HEK293 (cell line): ENCODE measurements around the gene FSHR.

Experiments
- CTCF ChIA-PET: fragments of 350-600 bp; formaldehyde crosslinking; extraction: SDS; loops from one replicate; lab custom pipeline; 2021; ENCODE audit warnings: antibody characterized with exemption; lab: Yijun Ruan, JAX
- POLR2A ChIA-PET: fragments of 300-600 bp; formaldehyde crosslinking; extraction: SDS; loops from one replicate; lab custom pipeline; 2020; ENCODE audit warnings: antibody characterized with exemption, inconsistent platforms; lab: Yijun Ruan, JAX
- H3K27ac ChIP-seq: fragments of 200-500 bp; sonication (Bioruptor generic); 2 replicates; pipeline ENCODE4 v1.5.1; 2014; ENCODE audit warnings: low read depth, low read length, control low read depth, inconsistent platforms; ENCODE audit errors: extremely low read depth
- H3K36me3 ChIP-seq, 2 experiments: fragments of 200-500 bp in 1 of 2; sonication (Bioruptor generic) in 1 of 2; 1 replicate in 1 of 2; 2 replicates in 1 of 2; pipeline ENCODE4 v1.5.1; 2014 to 2017; ENCODE audit warnings: inconsistent platforms in 2 of 2, low read length in 2 of 2; ENCODE audit not compliant: control insufficient read depth in 2 of 2, insufficient read depth in 1 of 2
- H3K4me1 ChIP-seq: fragments of 200-500 bp; sonication (Bioruptor generic); 2 replicates; pipeline ENCODE4 v1.5.1; 2014; ENCODE audit warnings: mild to moderate bottlenecking, low read length, inconsistent platforms; ENCODE audit not compliant: control insufficient read depth, insufficient read depth
- H3K4me3 ChIP-seq: 2 replicates; pipeline ENCODE4 v1.5.1; 2011; ENCODE audit warnings: low read depth, mild to moderate bottlenecking, control low read depth, low read length, moderate library complexity
- H3K9me3 ChIP-seq: fragments of 200-500 bp; sonication (Bioruptor generic); 2 replicates; pipeline ENCODE4 v1.5.1; 2014; ENCODE audit warnings: low read depth, low read length, inconsistent platforms; ENCODE audit not compliant: control insufficient read depth, insufficient read depth
- BCL11A ChIP-seq: fragments of 450-650 bp; formaldehyde crosslinking; IDR thresholded peaks from 2 replicates; pipeline ENCODE4 v1.5.1; 2016; ENCODE audit warnings: low read depth, missing biosample characterization, missing genetic modification characterization
- BCL11B ChIP-seq: fragments of 450-650 bp; formaldehyde crosslinking; IDR thresholded peaks from 2 replicates; pipeline ENCODE4 v1.5.1; 2016; ENCODE audit warnings: low read depth, missing biosample characterization, missing genetic modification characterization
- HOXA7 ChIP-seq: sonication (generic); formaldehyde crosslinking; IDR thresholded peaks from 2 replicates; pipeline ENCODE4 v1.8.1; 2022; ENCODE audit warnings: missing genetic modification reagents, borderline replicate concordance
- OVOL3 ChIP-seq: fragments of 450-650 bp; formaldehyde crosslinking; IDR thresholded peaks from 2 replicates; pipeline ENCODE4 v1.5.1; 2016; ENCODE audit warnings: missing biosample characterization, missing genetic modification characterization
- PATZ1 ChIP-seq: fragments of 450-650 bp; formaldehyde crosslinking; IDR thresholded peaks from 2 replicates; pipeline ENCODE4 v1.5.1; 2016; ENCODE audit warnings: missing biosample characterization, missing genetic modification characterization
- PRDM1 ChIP-seq: fragments of 450-650 bp; formaldehyde crosslinking; IDR thresholded peaks from 2 replicates; pipeline ENCODE4; 2016; ENCODE audit warnings: missing biosample characterization, missing genetic modification characterization
- SP7 ChIP-seq: fragments of 450-650 bp; formaldehyde crosslinking; IDR thresholded peaks from 2 replicates; pipeline ENCODE4 v1.5.1; 2016; ENCODE audit warnings: missing biosample characterization, missing genetic modification characterization
- WT1 ChIP-seq: fragments of 450-650 bp; formaldehyde crosslinking; IDR thresholded peaks from 2 replicates; pipeline ENCODE4 v1.5.1; 2016; ENCODE audit warnings: missing biosample characterization, missing genetic modification characterization
- ZBTB8A ChIP-seq: fragments of 450-650 bp; formaldehyde crosslinking; IDR thresholded peaks from 2 replicates; pipeline ENCODE4 v1.5.1; 2016; ENCODE audit warnings: missing biosample characterization, missing genetic modification characterization
- ZNF19 ChIP-seq: fragments of 450-650 bp; formaldehyde crosslinking; IDR thresholded peaks from 2 replicates; pipeline ENCODE4; 2016; ENCODE audit warnings: missing biosample characterization, missing genetic modification characterization, low read depth
- ZNF214 ChIP-seq: fragments of 450-650 bp; formaldehyde crosslinking; IDR thresholded peaks from 2 replicates; pipeline ENCODE4 v1.5.1; 2017; ENCODE audit warnings: missing biosample characterization, mild to moderate bottlenecking, missing genetic modification characterization, borderline replicate concordance
- ZNF449 ChIP-seq: fragments of 450-650 bp; formaldehyde crosslinking; IDR thresholded peaks from 2 replicates; pipeline ENCODE4 v1.5.1; 2017; ENCODE audit warnings: missing biosample characterization, mild to moderate bottlenecking, missing genetic modification characterization, moderate library complexity
- ZNF488 ChIP-seq: fragments of 450-650 bp; formaldehyde crosslinking; IDR thresholded peaks from 2 replicates; pipeline ENCODE4 v1.5.1; 2016; ENCODE audit warnings: missing biosample characterization, missing genetic modification characterization
- ZNF514 ChIP-seq: fragments of 450-650 bp; formaldehyde crosslinking; IDR thresholded peaks from 2 replicates; pipeline ENCODE4 v1.5.1; 2016; ENCODE audit warnings: missing biosample characterization, missing genetic modification characterization
- ZNF549 ChIP-seq: fragments of 450-650 bp; IDR thresholded peaks from 2 replicates; pipeline ENCODE4 v1.5.1; 2018; ENCODE audit warnings: missing biosample characterization, missing genetic modification characterization, mild to moderate bottlenecking, inconsistent platforms, moderate library complexity
- ZNF596 ChIP-seq: fragments of 450-650 bp; IDR thresholded peaks from 2 replicates; pipeline ENCODE4 v1.5.0; 2018; ENCODE audit warnings: missing biosample characterization, mild to moderate bottlenecking, missing genetic modification characterization, moderate library complexity
- ZNF639 ChIP-seq: fragments of 450-650 bp; formaldehyde crosslinking; IDR thresholded peaks from 2 replicates; pipeline ENCODE4 v1.5.1; 2016; ENCODE audit warnings: missing biosample characterization, missing genetic modification characterization
- ZNF776 ChIP-seq: fragments of 450-650 bp; formaldehyde crosslinking; IDR thresholded peaks from 2 replicates; pipeline ENCODE4 v1.5.0; 2017; ENCODE audit warnings: missing biosample characterization, missing genetic modification characterization, borderline replicate concordance
- ZNF785 ChIP-seq: fragments of 450-650 bp; formaldehyde crosslinking; IDR thresholded peaks from 2 replicates; pipeline ENCODE4 v1.5.1; 2016; ENCODE audit warnings: missing biosample characterization, missing genetic modification characterization
- ZSCAN16 ChIP-seq: fragments of 450-650 bp; formaldehyde crosslinking; IDR thresholded peaks from 2 replicates; pipeline ENCODE4 v1.5.1; 2016; ENCODE audit warnings: missing biosample characterization, missing genetic modification characterization

Gene FSHR

GRCh38 chr2:49002750-49003149 is 151.6 kb downstream of the FSHR start:
- POLR2A ChIA-PET, result no interaction called here
- Histone ChIP-seq H3K4me1 (no peaks in the 10 kb centered on the region), H3K36me3 (no peaks in the 10 kb centered on the region), H3K27ac (no peak overlapping the region)
- CTCF ChIA-PET, result interaction anchor here (0.6 kb wide), 1 partner anchor 10 kb away, joined by 3 read pairs; no protein-coding TSS in a partner anchor
- no peak for TF ChIP-seq ZNF776 (tag by site-specific recombination)
- TF ChIP-seq ZNF514 (tag by site-specific recombination), result no peak
- TF ChIP-seq ZSCAN16, result no peak
- TF ChIP-seq ZNF214 (tag by site-specific recombination), result no peak
- TF ChIP-seq ZNF596 (tag by site-specific recombination), result no peak
- no peak for TF ChIP-seq ZBTB8A (tag by site-specific recombination)
- no peak for TF ChIP-seq WT1 (tag by site-specific recombination)
- no peak for TF ChIP-seq ZNF549 (tag by site-specific recombination)
- no peak for TF ChIP-seq ZNF488 (tag by site-specific recombination)
- TF ChIP-seq BCL11B (tag by site-specific recombination), result no peak
- no peak for TF ChIP-seq PATZ1 (tag by site-specific recombination)
- TF ChIP-seq ZNF639 (tag by site-specific recombination), result no peak
- TF ChIP-seq OVOL3, result no peak
- TF ChIP-seq ZNF449 (tag by site-specific recombination), result no peak
- TF ChIP-seq, all 188 proteins: peak for 0
- Histone ChIP-seq H3K9me3 (no peaks in the 10 kb centered on the region), H3K4me3 (no peak overlapping the region)

GRCh38 chr2:49000695-49001094 is 153.6 kb downstream of the FSHR start:
- CTCF ChIA-PET, result interaction anchor here (0.6 kb wide), 1 partner anchor 12 kb away, joined by 3 read pairs; no protein-coding TSS in a partner anchor
- H3K9me3 ChIP-seq, result no peaks in the 10 kb centered on the region
- H3K4me1 ChIP-seq, result no peaks in the 10 kb centered on the region
- TF ChIP-seq ZSCAN16, result no peak
- no peak for TF ChIP-seq HOXA7 (CRISPR knock-in tag)
- TF ChIP-seq SP7 (tag by site-specific recombination), result no peak
- TF ChIP-seq BCL11A (tag by site-specific recombination), result no peak
- no peak for TF ChIP-seq ZNF19 (tag by site-specific recombination)
- TF ChIP-seq PRDM1 (tag by site-specific recombination), result no peak
- TF ChIP-seq ZNF785 (tag by site-specific recombination), result no peak
- no peak for TF ChIP-seq OVOL3
- TF ChIP-seq, all 188 proteins: peak for 0
- Histone ChIP-seq H3K27ac (no peak overlapping the region), H3K4me3 (no peak overlapping the region), H3K36me3 (no peaks in the 10 kb centered on the region)
- POLR2A ChIA-PET, result no interaction called here
